ENCODE results near the gene RNASEL.

RNASEL gene

DNA sequence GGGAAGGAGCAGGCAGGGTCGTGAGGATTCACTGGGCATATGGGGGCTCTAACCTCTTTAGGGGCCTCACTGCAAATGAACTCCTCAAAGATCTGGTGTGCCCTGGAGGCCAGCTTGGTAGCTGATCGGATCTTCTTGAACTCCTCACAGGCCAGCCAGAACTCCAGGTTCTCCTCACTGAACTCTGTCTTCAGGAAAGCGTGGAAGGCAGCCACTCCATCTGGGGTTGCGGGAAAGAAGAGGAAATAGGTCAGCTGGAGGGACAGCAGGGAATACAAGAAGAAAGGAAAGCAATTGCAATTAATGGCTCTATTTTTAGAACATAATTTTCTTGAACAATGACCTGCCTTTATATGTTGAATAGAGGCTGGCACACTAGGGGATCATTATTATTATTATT lies 12.9 kb upstream of the RNASEL start:
- no peak for FAIRE-seq
- DNase-seq (ENCODE audit: extremely low spot score, insufficient read length, low read depth), result no peak

- DNase-seq (ENCODE audit: extremely low spot score, insufficient read length, low read depth), result no peak
- peak; percentile 85 for FAIRE-seq
These were observed 12.3 kb upstream of the RNASEL start for GRCh38 chr1:182601416-182601786.

DNA sequence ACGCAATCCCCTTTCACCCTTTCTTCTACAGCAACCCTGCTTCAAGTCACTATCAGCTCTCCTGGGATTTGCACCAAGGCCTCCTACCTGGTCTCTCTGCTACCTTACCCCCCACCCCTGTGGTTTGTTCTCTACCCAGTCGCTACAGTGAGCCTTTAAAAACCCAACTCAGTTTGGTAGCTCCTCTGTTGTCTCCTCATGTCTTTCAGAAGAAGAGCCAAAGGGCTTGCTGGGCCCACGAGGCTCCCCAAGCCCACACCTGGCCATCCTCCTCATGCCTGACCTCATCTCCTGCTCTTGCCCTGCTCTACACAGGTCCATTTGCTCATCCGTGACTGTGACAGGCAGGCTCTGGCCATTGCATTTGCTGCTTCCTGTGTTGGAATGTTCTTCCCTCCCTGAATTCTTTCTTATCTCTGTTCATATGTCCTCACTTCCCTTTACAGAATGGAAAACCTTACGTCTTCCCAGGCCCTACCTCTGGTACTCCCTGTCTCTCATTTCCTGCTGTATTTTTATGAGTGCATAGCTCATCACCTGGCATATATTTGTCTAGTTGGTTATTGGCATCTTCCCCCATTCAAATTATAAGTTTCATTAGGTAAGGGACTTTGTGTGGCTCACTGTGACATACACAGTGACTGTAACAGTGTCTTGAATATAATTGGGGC lies 11.8 kb upstream of the RNASEL start:
- DNase-seq (ENCODE audit: extremely low spot score, insufficient read length, low read depth) (no peak), FAIRE-seq (no peak)

DNA sequence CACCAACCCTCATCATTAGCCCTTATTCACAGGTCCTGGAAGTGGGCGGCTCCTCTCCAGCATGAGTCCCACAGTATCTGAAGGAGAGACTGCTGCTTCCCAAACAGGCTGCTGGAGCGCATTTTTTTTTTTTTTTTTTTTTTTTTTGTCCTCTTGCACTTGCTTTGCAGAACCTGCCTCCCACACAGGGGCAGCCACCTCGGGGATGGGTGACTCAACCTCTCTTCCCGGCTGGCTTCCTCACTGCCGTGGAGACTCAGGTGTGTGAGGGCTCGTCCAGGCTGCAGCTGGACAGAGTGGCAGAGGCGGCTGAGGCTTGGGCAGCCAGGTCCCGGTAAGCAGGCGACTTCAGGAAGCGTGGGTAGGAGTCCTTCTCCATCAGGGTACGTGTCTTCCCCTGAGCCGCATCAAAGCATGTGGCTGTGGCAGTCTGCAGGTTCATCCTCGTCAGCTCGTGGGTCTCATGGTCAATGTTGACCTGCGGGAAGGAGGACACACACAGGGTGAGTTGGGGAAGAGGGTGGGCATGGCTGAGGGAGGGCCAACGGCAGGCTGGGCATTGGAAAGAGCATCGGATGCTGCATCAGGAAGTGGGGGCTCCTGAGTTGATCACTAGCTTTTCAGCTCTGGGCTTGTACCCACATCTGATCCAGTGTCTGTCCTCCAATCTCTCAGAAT lies 11.1 kb upstream of the RNASEL start:
- DNase-seq (ENCODE audit: extremely low spot score, insufficient read length, low read depth), result no peak
- FAIRE-seq, result no peak

- DNase-seq (ENCODE audit: extremely low spot score, insufficient read length, low read depth), result no peak
These were observed 10.3 kb upstream of the RNASEL start for GRCh38 chr1:182599339-182599738.

GRCh38 chr1:182598296-182598695 lies 9.2 kb upstream of the RNASEL start:
- DNase-seq (ENCODE audit: extremely low spot score, insufficient read length, low read depth) (no peak), FAIRE-seq (no peak)

More at GRCh38 chr1:182599339-182599738, 10.3 kb upstream of the RNASEL start:
- FAIRE-seq, result no peak

GRCh38 chr1:182596934-182597333 lies 7.9 kb upstream of the RNASEL start:
- no peak for DNase-seq (ENCODE audit: extremely low spot score, insufficient read length, low read depth)
- no peak for FAIRE-seq

DNA sequence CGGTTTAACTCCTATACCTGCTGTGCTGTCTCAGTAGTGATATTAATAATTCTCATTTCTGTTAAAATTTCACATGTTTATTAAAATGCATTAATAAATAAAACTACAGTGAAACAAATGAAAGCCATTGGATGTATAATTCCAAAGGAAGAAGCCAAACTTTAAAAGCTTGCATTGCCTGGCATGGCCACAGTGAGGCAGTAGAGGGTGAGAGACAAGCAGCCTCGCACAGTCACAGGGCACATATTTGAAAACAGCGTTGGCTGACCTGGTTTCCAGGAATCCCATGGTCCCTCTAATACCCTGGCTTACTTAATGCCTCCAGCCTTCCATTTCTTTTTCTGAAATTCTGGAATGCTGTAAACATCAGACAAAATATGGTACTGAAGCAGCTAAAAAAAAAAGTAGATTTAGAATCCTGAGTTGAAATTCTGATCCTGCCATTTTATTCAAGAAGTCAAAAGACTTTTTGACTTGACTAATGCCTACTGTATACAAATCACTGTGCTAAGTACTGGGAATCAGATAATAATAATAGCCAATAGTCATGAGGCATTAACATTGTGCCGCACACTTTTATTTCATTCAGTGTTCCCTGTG lies 6.7 kb upstream of the RNASEL start:
- FAIRE-seq (peak; percentile 80), DNase-seq (ENCODE audit: extremely low spot score, insufficient read length, low read depth) (no peak)

DNA sequence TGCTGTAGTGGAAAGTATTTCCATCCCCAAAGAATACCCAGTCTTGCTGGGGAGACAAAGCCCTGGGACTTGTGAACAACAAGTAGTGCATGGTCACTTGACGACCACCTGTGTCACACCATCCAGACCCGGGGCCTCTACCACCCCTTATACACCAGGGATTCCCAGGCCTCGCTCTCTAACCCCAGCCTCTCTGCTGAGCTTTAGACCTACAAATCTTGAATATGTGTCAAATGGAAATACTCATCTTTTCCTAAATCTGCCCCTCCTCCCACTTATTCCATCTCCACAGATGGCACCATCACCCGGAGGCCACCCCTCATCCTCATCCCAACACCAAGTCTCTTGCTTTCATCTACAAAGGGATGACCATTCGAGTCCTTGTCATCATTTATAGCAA lies 875 bp upstream of the RNASEL start:
- DNase-seq (ENCODE audit: extremely low spot score, insufficient read length, low read depth) (no peak), FAIRE-seq (no peak)

DNA sequence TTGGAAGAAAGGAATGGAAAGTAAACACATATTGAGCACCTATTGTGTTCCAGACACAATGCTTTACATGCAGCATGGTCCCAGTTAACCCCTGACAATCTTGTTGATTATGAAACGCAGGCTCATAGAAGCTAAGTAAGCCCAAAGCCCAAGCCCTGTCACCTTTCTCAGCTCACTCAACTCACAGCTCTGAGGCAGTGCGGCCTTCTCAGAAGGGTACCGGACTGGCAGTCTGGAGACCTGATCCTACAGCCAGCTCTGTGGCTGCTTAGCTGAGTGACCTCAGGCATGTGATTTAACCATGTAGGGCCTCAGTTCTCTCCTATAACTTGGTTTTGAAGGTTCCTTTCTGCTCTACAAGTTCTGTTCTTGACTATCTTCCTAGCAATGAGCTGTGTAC lies 464 bp upstream of the RNASEL start:
- no peak for FAIRE-seq
- no peak for DNase-seq (ENCODE audit: extremely low spot score, insufficient read length, low read depth)

DNA sequence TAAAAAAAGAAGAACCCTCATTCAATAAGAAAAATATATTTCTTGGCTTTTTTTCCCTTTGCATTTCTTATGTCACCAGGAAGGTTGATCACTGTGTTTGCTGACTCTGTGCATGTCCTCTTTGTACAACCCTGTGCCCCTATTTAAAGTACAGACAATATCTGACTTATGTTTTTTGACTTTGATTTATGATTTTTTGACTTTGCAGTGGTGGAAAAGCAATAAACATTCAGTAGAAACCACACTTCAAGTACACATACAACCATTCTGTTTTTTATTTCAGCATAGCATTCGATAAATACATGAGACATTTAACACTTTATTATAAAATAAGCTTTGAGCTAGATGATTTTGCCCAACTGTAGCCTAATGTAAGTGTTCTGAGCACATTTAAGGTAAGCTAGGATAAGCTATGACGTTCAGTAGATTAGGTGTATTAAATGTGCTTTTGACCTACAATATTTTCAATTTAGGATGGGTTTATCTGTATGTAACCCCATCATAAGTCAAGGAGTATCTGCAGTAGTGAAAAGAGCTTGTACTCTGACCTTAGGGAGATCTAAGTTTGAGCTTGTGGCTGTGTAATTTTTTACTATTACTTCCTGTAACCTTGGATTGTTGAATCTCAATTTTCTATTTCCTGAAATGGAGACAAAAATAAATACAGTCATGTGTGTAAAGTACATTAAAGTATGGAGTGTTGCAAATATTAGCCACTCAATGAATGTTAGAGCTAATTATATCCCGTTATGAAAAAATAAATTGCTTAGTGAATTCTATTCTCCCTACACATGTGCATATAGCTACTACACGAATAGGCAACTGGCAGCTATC lies 1.2 kb downstream of the RNASEL start:
- DNase-seq (ENCODE audit: extremely low spot score, insufficient read length, low read depth) (no peak), FAIRE-seq (no peak)

DNA sequence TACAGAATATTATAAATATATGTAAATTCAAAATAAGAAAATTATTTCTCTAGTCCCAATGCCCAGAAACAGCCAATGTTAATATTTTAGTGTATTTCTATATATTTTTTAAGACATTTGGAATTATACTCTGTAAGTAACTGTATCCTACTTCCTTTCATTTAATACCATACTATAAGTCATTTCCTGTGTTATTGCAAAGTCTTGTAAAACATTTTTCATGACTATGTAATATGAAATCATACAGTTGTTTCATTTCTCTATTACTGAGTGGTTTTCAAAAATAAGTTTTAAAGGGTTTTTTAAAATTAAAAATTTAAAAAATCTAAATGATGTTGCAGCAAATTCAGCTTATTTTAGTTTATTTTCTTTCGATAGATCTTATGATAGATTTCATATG lies 2.0 kb downstream of the RNASEL start:
- DNase-seq (ENCODE audit: extremely low spot score, insufficient read length, low read depth) (no peak), FAIRE-seq (no peak)

DNA sequence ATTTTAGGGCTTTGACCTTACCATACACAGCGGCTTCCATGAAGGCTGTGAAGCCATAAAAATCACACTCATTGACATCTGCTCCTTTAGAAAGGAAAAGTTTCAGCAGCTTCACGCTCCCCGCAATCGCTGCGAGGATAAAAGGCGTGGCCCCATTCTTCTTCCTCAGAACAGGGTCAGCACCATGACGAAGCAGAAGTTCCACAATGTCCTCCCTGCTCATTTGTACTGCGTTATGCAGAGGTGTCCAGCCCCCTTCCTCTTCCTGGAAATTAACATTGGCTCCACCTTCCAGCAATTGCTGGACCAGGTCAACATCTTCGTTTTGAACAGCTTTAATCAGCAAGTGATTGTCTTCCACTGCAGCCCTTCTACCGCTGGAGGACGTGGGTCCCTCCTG lies 2.7 kb downstream of the RNASEL start:
- FAIRE-seq, result no peak
- no peak for DNase-seq (ENCODE audit: extremely low spot score, insufficient read length, low read depth)

- no peak for FAIRE-seq
These were observed 4.3 kb downstream of the RNASEL start for GRCh38 chr1:182584746-182585145.

DNA sequence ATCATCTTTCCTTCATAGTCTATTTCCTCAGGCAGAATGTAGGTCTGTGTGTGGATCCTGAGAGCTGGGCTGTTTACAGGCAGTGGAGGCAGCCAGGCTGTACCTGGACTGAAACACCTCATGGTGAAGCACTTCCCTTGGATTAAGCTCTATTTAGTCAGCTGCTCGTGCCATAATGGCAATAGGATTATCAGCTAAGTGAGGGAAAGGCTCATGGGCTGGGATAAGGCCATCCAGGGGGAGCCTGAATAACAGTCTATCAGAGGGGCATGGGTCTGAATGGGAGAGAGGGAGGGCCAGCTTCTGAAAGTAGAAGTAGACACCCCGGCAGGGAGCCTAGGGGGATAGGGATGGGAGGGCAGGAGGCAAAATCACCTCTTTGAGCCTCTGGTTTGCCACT lies 8.3 kb downstream of the RNASEL start:
- no peak for FAIRE-seq

More at GRCh38 chr1:182584746-182585145, 4.3 kb downstream of the RNASEL start:
- no peak for DNase-seq (ENCODE audit: extremely low spot score, insufficient read length, low read depth)

DNA sequence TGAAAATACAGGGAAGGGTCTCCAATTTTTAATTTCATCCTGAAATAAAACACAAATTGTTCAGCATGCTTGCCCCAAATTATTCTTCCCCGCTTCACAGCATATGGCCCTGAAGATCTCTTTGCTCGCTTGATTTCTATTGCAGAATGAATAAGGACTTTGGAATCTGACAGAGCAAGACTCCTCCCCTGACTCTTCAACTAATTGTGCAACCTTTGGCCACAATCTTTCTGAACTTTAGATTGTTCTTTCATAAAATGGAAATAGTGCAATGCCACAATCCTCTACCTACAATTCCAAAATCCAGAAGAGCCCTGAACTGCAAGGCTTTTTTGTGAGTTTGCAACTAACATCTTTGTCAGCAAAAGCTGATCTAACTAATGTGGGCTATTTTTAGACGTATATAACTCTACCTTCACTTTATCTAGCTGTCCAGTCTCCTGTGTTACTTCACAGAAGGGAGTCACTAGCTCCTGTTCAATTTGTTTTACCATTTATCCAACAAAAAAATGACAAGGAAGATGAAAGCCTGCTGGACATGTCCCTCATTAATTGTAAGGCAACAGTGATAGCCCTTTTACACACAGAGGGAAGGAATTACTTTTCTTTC lies 13.4 kb downstream of the RNASEL start:
- FAIRE-seq (no peak), DNase-seq (ENCODE audit: extremely low spot score, insufficient read length, low read depth) (no peak)

More for the DNA sequence above, 8.3 kb downstream of the RNASEL start:
- DNase-seq (ENCODE audit: extremely low spot score, insufficient read length, low read depth), result no peak

- DNase-seq (ENCODE audit: extremely low spot score, insufficient read length, low read depth) (no peak), FAIRE-seq (no peak)
These were observed 14.9 kb downstream of the RNASEL start for GRCh38 chr1:182574156-182574555.

DNA sequence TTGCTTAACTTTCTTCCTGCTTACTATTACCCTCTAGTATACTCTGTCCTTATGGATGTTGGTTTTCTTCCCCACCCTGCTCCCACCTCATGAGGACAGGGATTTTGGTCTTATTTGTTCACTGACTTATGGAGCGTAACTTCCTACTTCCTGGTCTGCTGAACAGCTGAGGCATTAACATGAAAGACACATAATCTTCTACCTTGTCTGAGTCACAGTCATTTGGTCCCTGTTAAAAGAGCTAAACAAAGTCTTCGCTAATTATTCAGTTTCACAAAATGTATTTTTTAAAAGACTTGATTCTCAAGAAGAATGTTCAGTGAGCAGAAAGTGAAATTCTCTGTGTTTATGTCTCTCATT lies 18.5 kb downstream of the RNASEL start:
- FAIRE-seq, result peak; percentile 69
- no peak for DNase-seq (ENCODE audit: extremely low spot score, insufficient read length, low read depth)

DNA sequence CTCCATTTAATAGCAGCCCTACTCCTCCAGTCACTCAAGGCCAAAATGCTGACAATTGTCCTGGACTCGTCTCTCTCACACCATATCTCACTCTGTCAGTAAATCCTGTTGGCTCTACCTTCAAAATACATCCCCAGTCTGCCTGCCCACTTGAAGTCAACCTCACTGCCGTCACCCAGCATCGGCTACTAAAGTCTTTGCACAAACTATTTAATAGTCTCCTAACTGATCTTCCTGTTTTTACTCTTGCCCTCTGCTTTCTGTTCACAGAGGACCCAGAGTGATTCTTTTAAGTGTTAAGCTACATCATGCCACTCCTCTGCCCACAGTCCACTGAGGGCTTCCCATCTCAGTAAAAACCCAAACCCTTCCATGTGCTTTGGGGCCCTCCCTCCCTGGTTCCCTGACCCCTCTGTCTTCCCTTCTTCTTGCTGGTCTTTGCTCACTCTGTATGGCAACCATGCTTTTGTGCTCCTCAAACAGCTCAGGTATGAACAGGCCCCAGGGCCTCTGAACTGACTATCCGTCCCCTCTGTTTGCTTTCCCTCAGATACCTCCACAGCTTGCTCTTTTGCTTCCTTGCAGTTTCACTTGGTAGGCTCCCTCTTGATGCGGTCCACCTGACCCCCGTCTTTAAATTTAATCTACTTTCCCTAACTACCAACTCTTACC lies 19.0 kb downstream of the RNASEL start:
- DNase-seq (ENCODE audit: extremely low spot score, insufficient read length, low read depth) (no peak), FAIRE-seq (no peak)

Measured in GM18507 (cell line).